Measurements from ENCODE around the gene MLC1.

DNA sequence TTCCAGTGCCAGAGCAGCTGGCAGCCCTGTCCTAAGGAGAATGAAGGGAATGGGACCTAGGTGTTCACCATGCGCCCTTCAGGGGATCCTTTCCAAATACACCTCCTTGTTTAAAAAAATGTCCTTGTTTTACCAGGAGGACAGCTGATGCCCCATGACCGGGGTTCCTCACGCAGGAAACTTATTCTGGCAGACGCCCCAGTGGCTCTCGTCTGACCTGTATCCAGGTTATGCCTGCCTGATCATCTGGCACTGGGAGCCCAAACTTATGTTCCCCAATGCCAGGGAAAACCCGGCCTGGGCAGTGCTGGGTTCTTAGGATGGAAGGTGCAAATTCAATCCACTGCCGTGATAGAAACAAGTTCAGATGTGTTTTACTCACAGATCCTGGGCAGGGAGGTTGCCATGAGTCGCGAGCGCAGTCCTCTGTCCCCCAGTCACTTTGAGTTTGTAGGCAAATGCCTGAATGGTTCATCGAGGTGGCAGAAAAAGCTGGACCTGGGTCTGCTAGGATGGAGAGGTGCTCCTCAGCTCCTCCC lies 36.0 kb upstream of the MLC1 start:
- TF ChIP-seq CTCF (conservative IDR thresholded peaks at IDR 0.05; ENCODE audit: low read depth, low read length) (no peak), POLR2A (IDR thresholded peaks at IDR 0.05; ENCODE audit: low read depth, low read length) (no peak), BHLHE40 (IDR thresholded peaks at IDR 0.05; ENCODE audit: low read depth, low read length) (no peak), CEBPB (IDR thresholded peaks at IDR 0.05; ENCODE audit: low read depth, low read length) (no peak), RFX5 (IDR thresholded peaks at IDR 0.05; ENCODE audit: low read depth, low read length) (no peak), RCOR1 (IDR thresholded peaks at IDR 0.05; ENCODE audit: insufficient replicate concordance, low read length) (no peak), MAFK (IDR thresholded peaks at IDR 0.05; ENCODE audit: low read depth, low read length) (no peak), CHD1 (IDR thresholded peaks at IDR 0.05; ENCODE audit: low read depth, low read length) (no peak), MXI1 (IDR thresholded peaks at IDR 0.05; ENCODE audit: borderline replicate concordance, low read depth, low read length) (no peak), FOS (IDR thresholded peaks at IDR 0.05; ENCODE audit: low read depth, low read length) (no peak)
- TF ChIP-seq, protein P1, sequence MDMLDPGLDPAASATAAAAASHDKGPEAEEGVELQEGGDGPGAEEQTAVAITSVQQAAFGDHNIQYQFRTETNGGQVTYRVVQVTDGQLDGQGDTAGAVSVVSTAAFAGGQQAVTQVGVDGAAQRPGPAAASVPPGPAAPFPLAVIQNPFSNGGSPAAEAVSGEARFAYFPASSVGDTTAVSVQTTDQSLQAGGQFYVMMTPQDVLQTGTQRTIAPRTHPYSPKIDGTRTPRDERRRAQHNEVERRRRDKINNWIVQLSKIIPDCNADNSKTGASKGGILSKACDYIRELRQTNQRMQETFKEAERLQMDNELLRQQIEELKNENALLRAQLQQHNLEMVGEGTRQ (IDR thresholded peaks at IDR 0.05; ENCODE audit: low read depth, low read length), result no peak
